Spinal cord (tissue), 10 donors: Measurements from ENCODE around the gene MERTK. TPM values are rescaled to one million over a fixed set of nuclear protein-coding genes. Genes with fewer than 3 reads are reported as not detected.
A peak's percentile ranks its signal among the peaks of the same experiment; 100 is the strongest.
"Not testable (repeated sequence)": the region's sequence is repeated elsewhere in the genome, so short reads cannot be mapped to it uniquely, and the experiment has no call there.

Source experiments
- DNase-seq, 6 donors: peaks; one replicate each; pipeline versions ENCODE4 v3.0.0 to v3.0.0-alpha.2; 2013 to 2015; ENCODE audit warnings: low spot score in 6 of 6, low read depth in 4 of 6
- H3K27ac ChIP-seq: one replicate; pipeline ENCODE4 v1.5.1; 2013; ENCODE audit warnings: low read depth, low read length, control low read depth
- H3K27me3 ChIP-seq: one replicate; pipeline ENCODE4 v1.6.1; 2013; ENCODE audit warnings: low read length; ENCODE audit not compliant: control insufficient read depth, insufficient read depth
- H3K36me3 ChIP-seq: one replicate; pipeline ENCODE4 v1.6.1; 2013; ENCODE audit warnings: low read length; ENCODE audit not compliant: control insufficient read depth, insufficient read depth
- H3K4me1 ChIP-seq: one replicate; pipeline ENCODE4 v1.6.1; 2013; ENCODE audit warnings: low read length; ENCODE audit not compliant: control insufficient read depth, insufficient read depth
- H3K4me3 ChIP-seq: one replicate; pipeline ENCODE4 v1.5.1; 2013; ENCODE audit warnings: low read depth, low read length, control low read depth
- H3K9me3 ChIP-seq: one replicate; pipeline ENCODE4 v1.6.1; 2013; ENCODE audit warnings: low read length; ENCODE audit not compliant: control insufficient read depth, insufficient read depth
- WGBS: methylation state at CpG from one replicate; pipeline ENCODE4 v1.1.5; 2013; ENCODE audit warnings: missing lambda C conversion rate; ENCODE audit not compliant: insufficient coverage; 5-methylcytosine and 5-hydroxymethylcytosine counted together
- polyA plus RNA-seq, 2 donors: library from polyadenylated mRNA; unstranded; fragments of 120-200 nt; gene quantifications; one replicate each; pipeline ENCODE4 v1.2.1, GENCODE V29; 2013; ENCODE audit not compliant: insufficient read length in 2 of 2
- total RNA-seq, 2 donors: library from RNA; depleted of rRNA in 1 of 2; stranded (reverse); fragments of 120-200 nt in 1 of 2; fragments of >200 nt in 1 of 2; gene quantifications; one replicate each; pipeline versions ENCODE4 v1.2.3 to v1.2.4, GENCODE V29; 2013 to 2014
- donor health status: healthy.

The MERTK gene
- total and polyA plus RNA-seq, 4 donors, result 13.4 to 16.8 (median 16.3) TPM

- WGBS, result no CpG with 5 or more reads among the region's 1 CpG
- peak in 1 of 6 donors; percentile 32 for DNase-seq
- Histone ChIP-seq H3K4me1 (peaks cover 27% of the 10 kb centered on the region), H3K4me3 (no peak overlapping the region), H3K9me3 (no peaks in the 10 kb centered on the region), H3K27ac (no peak overlapping the region), H3K36me3 (no peaks in the 10 kb centered on the region), H3K27me3 (no peaks in the 10 kb centered on the region)
Measured at GRCh38 chr2:111908578-111908977, 10.2 kb downstream of the MERTK start.

DNA sequence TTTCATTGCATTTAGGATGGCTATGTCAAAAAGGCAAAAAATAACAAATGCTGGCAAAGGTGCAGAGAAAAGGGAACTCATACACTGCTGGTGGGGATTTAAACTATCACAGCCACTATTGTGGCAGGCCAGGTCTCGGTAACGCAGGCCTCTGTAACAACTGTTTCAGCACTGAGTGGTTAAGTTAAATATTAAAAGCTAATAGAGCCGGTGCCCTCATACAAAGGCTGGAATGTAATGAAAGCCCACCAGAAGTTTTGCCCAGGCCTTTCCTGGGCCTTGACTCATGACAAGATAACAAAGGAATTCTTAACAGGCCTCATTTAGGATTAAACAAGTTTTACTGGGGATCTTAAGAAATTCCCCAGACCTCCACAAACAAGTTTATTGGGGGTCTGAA lies 10.7 kb downstream of the MERTK start:
- Histone ChIP-seq H3K4me3 (no peak overlapping the region), H3K27me3 (no peaks in the 10 kb centered on the region), H3K4me1 (peaks cover 23% of the 10 kb centered on the region), H3K36me3 (no peaks in the 10 kb centered on the region), H3K9me3 (no peaks in the 10 kb centered on the region), H3K27ac (no peak overlapping the region)
- no peak for DNase-seq
- no CpG with 5 or more reads among the region's 3 CpGs for WGBS

- H3K27ac ChIP-seq, DNase-seq, H3K9me3 ChIP-seq, H3K36me3 ChIP-seq, H3K4me3 ChIP-seq, H3K27me3 ChIP-seq: not testable (repeated sequence)
- WGBS, result 100% methylated on average over 2 of the region's 4 CpGs
- peaks cover 14% of the 10 kb centered on the region for H3K4me1 ChIP-seq
Measured at GRCh38 chr2:111909997-111910396, 11.6 kb downstream of the MERTK start.

DNA sequence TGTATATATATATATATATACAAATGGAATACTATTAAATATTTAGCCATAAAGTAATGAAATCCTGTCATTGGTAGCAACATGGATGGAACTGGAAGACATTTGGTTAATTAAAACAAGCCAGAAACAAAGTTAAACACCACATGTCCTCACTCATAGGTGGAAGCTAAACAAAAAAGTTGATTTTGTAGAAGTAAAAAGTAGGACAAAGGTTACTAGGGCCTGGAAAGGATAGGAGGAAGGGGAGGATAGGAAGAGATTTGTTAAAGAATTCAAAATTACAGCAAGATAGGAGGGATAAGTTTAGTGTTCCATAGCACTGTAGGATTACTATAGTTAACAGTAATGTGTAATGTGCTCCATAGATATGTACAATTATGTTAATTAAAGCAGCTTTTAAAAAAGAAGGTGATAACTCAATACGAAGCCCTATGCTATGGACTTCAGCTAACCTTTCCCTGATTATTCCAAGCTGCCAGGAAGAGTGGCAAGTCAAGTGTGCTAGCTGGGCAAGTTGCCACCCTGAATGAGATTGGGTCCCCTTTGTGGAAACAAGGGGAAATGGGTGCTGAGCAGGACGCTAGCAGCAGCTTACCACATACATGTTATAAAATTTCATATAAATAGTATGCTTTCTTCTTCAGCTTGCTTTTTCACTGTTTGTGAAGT lies 12.3 kb downstream of the MERTK start:
- no peak overlapping the region for H3K4me3 ChIP-seq
- no peaks in the 10 kb centered on the region for H3K9me3 ChIP-seq
- peaks cover 8% of the 10 kb centered on the region for H3K4me1 ChIP-seq
- WGBS, result no CpG with 5 or more reads among the region's 2 CpGs
- H3K36me3 ChIP-seq, result no peaks in the 10 kb centered on the region
- H3K27ac ChIP-seq, result no peak overlapping the region
- H3K27me3 ChIP-seq, result no peaks in the 10 kb centered on the region
- no peak for DNase-seq

DNA sequence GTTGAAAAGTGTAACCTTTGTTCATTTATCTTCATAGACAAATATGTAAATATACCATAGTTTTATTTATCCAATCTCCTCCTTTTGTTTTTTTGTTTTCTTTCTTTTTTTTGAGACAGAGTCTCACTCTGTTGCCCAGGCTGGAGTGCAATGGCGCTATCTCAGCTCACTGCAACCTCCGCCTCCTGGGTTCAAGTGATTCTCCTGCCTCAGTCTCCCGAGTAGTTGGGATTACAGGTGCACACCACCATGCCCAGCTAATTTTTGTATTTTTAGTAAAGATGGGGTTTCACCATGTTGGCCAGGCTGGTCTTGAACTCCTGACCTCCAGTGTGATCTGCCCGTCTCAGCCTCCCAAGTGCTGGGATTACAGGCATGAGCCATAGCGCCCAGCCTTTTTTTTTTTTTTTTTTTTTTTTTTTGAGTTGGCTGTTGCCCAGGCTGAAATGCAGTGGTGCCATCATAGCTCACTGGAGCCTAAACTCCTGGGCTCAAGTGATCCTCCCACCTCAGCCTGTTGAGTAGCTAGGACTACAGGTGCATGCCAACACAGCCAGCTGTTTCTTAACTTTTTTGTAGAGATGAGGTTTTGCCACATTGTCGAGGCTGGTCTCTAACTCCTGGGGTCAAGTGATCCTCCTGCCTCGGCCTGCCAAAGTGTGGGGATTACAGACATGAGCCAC lies 13.0 kb downstream of the MERTK start:
- WGBS, result no CpG with 5 or more reads among the region's 7 CpGs
- not testable (repeated sequence) for H3K27ac ChIP-seq, DNase-seq, H3K4me1 ChIP-seq, H3K4me3 ChIP-seq, H3K9me3 ChIP-seq, H3K36me3 ChIP-seq, H3K27me3 ChIP-seq

DNA sequence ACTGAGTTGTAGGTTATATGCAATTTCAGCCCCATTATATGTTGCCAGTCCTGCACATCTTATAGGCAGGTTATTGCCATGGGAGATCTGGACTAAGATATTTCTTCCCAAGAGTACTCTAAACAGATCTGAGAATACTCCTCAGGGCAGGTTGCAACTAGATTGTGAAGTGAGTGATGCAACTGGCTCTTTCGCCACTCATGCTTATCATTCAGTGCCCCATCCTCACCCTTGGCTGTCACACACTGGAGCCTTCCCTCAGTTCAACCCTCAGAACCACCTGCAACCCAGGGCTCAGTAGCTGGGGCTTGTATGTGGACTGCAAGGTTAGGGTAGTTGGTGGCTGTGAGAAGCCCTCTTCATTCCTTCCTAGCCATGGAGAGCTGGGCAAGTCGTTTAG lies 14.1 kb downstream of the MERTK start:
- Histone ChIP-seq H3K36me3 (no peaks in the 10 kb centered on the region), H3K4me3 (no peak overlapping the region), H3K27ac (no peak overlapping the region), H3K9me3 (no peaks in the 10 kb centered on the region), H3K4me1 (no peaks in the 10 kb centered on the region), H3K27me3 (no peaks in the 10 kb centered on the region)
- WGBS, result no CpG with 5 or more reads among the region's 2 CpGs
- no peak for DNase-seq

DNA sequence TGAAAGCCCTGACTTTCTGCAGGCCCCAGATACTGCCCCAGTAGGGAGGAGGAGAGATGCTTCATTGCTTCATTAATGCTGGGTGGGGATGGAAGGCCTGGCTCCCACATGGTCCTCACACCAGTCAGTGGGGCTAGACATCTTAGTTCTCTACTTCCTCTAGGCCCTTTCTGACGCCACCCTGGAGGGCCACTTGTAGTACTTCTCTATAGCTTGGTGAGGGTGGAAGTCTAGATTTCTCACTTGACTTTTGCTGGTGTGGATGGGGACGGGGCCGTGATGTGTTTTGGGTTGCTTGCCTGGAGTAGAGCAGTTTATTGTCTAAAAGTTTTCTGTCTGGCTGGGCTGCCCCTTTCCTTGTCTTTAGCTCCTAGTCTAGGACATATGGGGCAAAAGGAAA lies 18.7 kb downstream of the MERTK start:
- Histone ChIP-seq H3K27ac (no peak overlapping the region), H3K4me3 (no peak overlapping the region), H3K36me3 (no peaks in the 10 kb centered on the region), H3K4me1 (peaks cover 11% of the 10 kb centered on the region), H3K27me3 (no peaks in the 10 kb centered on the region), H3K9me3 (no peaks in the 10 kb centered on the region)
- WGBS, result 100% methylated on average over 2 of the region's 3 CpGs
- DNase-seq, result no peak

DNA sequence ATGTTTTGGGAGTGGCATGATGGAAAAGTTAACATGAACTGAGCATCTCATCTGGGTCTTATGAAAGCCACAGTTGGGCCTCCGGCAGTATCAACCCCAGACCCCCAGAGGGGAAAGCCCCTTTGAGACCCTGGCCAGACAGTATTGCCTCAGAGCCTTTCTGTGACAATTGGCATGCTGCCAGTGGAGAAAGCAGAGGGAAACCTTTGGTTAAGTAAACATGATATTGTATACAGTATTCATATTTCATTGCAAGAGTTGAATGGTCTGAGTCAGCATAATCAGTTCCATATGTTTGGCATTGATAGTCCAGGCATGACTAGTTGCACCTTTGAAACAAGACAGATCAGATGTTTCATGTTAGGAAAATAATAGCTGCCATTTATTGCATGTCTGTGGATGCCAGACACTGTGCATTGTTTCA lies 20.0 kb downstream of the MERTK start:
- no CpG with 5 or more reads among the region's 1 CpG for WGBS
- no peaks in the 10 kb centered on the region for H3K27me3 ChIP-seq
- H3K36me3 ChIP-seq, result no peaks in the 10 kb centered on the region
- no peak overlapping the region for H3K4me3 ChIP-seq
- peaks cover 11% of the 10 kb centered on the region for H3K4me1 ChIP-seq
- DNase-seq, result no peak
- no peaks in the 10 kb centered on the region for H3K9me3 ChIP-seq
- H3K27ac ChIP-seq, result no peak overlapping the region

GRCh38 chr2:111919365-111919764 lies 21.0 kb downstream of the MERTK start:
- Histone ChIP-seq H3K9me3 (no peaks in the 10 kb centered on the region), H3K27ac (no peak overlapping the region), H3K36me3 (no peaks in the 10 kb centered on the region), H3K4me1 (peaks cover 11% of the 10 kb centered on the region), H3K27me3 (no peaks in the 10 kb centered on the region), H3K4me3 (no peak overlapping the region)
- 62% methylated on average over 2 of the region's 2 CpGs for WGBS
- DNase-seq, result no peak
